NCI-H345 treated with DMSO at 0.1 percent for 48 hours (cell line): ENCODE measurements around the gene SLC39A9.
"Not testable (repeated sequence)": the region's sequence is repeated elsewhere in the genome, so short reads cannot be mapped to it uniquely, and the experiment has no call there.

Source experiments
- DNase-seq: peaks from one replicate; lab custom pipeline; 2025; ENCODE audit not compliant: unreplicated experiment; lab: John Stamatoyannopoulos, UW

SLC39A9 gene

GRCh38 chr14:69368381-69368780, 30.1 kb upstream of the SLC39A9 start:
- no peak for DNase-seq

- no peak for DNase-seq
Measured at GRCh38 chr14:69370061-69370460, 28.4 kb upstream of the SLC39A9 start.

- no peak for DNase-seq
Measured at GRCh38 chr14:69372146-69372545, 26.3 kb upstream of the SLC39A9 start.

- no peak for DNase-seq
Measured at GRCh38 chr14:69373104-69373503, 25.4 kb upstream of the SLC39A9 start.

- DNase-seq, result no peak
Measured at GRCh38 chr14:69374235-69374634, 24.3 kb upstream of the SLC39A9 start.

GRCh38 chr14:69375182-69375581, 23.3 kb upstream of the SLC39A9 start:
- DNase-seq, result no peak

GRCh38 chr14:69375722-69376121, 22.8 kb upstream of the SLC39A9 start:
- no peak for DNase-seq

- no peak for DNase-seq
Measured at GRCh38 chr14:69376439-69376838, 22.1 kb upstream of the SLC39A9 start.

GRCh38 chr14:69378274-69378673, 20.2 kb upstream of the SLC39A9 start:
- no peak for DNase-seq

- DNase-seq, result no peak
Measured at GRCh38 chr14:69387311-69387710, 11.2 kb upstream of the SLC39A9 start.

- not testable (repeated sequence) for DNase-seq
Measured at GRCh38 chr14:69391400-69391799, 7.1 kb upstream of the SLC39A9 start.

- DNase-seq, result no peak
Measured at GRCh38 chr14:69392481-69392880, 6.0 kb upstream of the SLC39A9 start.

GRCh38 chr14:69395929-69396328, 2.6 kb upstream of the SLC39A9 start:
- no peak for DNase-seq

- no peak for DNase-seq
Measured at GRCh38 chr14:69398818-69399210, 322 bp downstream of the SLC39A9 start.

GRCh38 chr14:69399750-69400149, 1.3 kb downstream of the SLC39A9 start:
- no peak for DNase-seq

- DNase-seq, result no peak
Measured at GRCh38 chr14:69400154-69400553, 1.7 kb downstream of the SLC39A9 start.

- no peak for DNase-seq
Measured at GRCh38 chr14:69401841-69402240, 3.3 kb downstream of the SLC39A9 start.

GRCh38 chr14:69404478-69404877, 6.0 kb downstream of the SLC39A9 start:
- no peak for DNase-seq

- no peak for DNase-seq
Measured at GRCh38 chr14:69404883-69405282, 6.4 kb downstream of the SLC39A9 start.

- no peak for DNase-seq
Measured at GRCh38 chr14:69405762-69406161, 7.3 kb downstream of the SLC39A9 start.

- no peak for DNase-seq
Measured at GRCh38 chr14:69408331-69408960, 10.0 kb downstream of the SLC39A9 start.

GRCh38 chr14:69413483-69413882, 15.0 kb downstream of the SLC39A9 start:
- no peak for DNase-seq

- not testable (repeated sequence) for DNase-seq
Measured at GRCh38 chr14:69416087-69416486, 17.6 kb downstream of the SLC39A9 start.
